Measurements from ENCODE around the gene LRRC8B.
A peak's percentile ranks its signal among the peaks of the same experiment; 100 is the strongest.

- TF ChIP-seq FOSL2 (IDR thresholded peaks at IDR 0.05) (no peak), FOSL2 (CRISPR knock-in tag; IDR thresholded peaks at IDR 0.05) (no peak), NFE2L2 (conservative IDR thresholded peaks at IDR 0.05; ENCODE audit: low read length) (no peak), CEBPB (IDR thresholded peaks at IDR 0.05) (peak in 1 of 2 experiments; percentile 16; a peak in 1 of 4 replicates)
Measured at GRCh38 chr1:89641781-89642180, 117.2 kb downstream of the LRRC8B start.

All from A549 (cell line).